Stimulated activated CD8-positive, alpha-beta memory T cell treated with anti-CD3 and anti-CD28 coated beads, Interleukin-12 subunit alpha, Interleukin-12 subunit beta, amount 100 ng/mL, for 24 hours (primary cell): ENCODE data around the gene SMIM5.
"Not testable (repeated sequence)": the region's sequence is repeated elsewhere in the genome, so short reads cannot be mapped to it uniquely, and the experiment has no call there.

ENCODE experiments used
- DNase-seq: peaks from one replicate; pipeline ENCODE4 v3.0.0-alpha.2; 2020; ENCODE audit errors: extremely low read depth

SMIM5 gene, protein sequence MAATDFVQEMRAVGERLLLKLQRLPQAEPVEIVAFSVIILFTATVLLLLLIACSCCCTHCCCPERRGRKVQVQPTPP

DNA sequence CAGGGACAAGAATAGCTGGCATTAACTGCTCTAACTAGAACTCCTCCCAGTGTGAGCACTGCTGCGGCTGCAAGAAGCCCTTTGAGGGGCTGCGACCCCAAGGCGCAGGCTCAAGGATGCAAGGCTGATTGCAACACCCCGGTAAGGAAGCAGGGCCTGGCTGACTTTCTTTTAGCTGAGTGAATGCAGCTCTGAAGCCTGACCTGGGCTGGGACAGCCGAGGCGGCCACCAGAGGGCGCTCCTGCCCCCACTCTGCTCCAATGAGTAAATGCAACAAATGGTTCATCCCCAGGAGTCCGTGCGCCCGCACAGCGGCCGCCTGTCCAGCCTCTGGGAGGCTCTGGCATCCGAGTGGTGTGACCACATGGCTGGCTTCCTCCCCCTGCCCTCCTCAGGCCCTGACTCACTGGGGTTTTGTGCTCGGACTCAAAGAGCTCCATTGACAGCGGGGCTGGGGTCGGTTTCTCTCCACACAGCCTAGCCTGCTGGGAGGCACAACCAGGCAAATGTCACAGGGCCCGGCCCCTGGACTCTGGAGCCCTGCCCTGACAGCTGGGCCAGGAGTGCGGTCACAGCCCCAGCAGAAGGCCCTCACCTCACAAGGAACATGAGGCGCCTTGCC is at the start of gene SMIM5:
Gene SMIM5, plus strand, starts transcription at position 572 of the 623 bp plus-strand sequence. CDS start 6,768 bp downstream, outside the sequence.
- DNase-seq = peak; percentile 57

- DNase-seq = no peak
Observed at GRCh38 chr17:75584849-75585175, 48.4 kb upstream of the SMIM5 start.

- DNase-seq = no peak
Observed at GRCh38 chr17:75587675-75588595, 45.3 kb upstream of the SMIM5 start, which contains the start of gene MYO15B. Gene MYO15B, plus strand, starts transcription at chr17:75587800. Its CDS starts 258 bp downstream, at chr17:75588058.

GRCh38 chr17:75588596-75589011 is 44.6 kb upstream of the SMIM5 start:
- DNase-seq = no peak

GRCh38 chr17:75589012-75589918 is 44.0 kb upstream of the SMIM5 start:
- DNase-seq = peak; percentile 97

DNA sequence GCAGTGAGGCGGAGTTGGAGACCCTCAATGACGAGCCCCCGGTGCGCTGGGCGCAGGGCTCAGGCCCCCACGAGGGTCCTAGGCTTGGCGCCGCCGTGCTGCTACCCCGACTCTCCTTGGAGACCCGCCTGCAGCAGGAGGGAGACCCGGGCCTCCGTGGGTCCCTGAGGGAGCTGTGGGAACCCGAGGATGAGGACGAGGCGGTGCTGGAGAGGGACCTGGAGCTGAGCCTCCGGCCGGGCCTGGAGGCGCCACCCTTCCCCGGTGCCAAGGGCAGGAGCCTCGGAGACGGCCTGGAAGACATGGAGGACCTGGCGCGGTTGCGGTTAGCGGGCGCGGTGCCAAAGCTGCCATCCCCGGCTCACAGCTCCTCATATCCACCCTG is 43.3 kb upstream of the SMIM5 start:
- DNase-seq = no peak

DNA sequence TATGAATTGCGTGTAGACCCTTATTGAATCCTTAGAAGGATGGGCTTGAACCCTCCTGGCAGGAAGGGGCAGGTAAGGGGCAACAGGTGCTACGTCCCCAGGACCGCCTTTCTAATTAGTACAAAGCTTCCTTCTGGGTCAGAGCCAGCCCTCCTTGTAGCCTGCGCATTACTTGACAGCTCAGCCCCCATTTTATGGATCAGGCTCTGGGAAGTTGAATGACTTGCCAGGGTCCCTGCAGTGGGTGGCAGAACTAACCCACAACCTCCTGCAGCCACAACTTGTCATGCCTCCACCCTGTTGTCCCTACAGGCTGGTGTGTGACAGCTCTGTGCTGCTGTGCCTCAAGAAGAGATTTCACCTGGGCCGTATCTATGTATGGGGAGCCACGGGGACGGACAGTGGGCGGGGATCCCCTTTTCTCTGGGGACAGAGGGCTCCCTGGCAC is 42.9 kb upstream of the SMIM5 start:
- no peak for DNase-seq

DNA sequence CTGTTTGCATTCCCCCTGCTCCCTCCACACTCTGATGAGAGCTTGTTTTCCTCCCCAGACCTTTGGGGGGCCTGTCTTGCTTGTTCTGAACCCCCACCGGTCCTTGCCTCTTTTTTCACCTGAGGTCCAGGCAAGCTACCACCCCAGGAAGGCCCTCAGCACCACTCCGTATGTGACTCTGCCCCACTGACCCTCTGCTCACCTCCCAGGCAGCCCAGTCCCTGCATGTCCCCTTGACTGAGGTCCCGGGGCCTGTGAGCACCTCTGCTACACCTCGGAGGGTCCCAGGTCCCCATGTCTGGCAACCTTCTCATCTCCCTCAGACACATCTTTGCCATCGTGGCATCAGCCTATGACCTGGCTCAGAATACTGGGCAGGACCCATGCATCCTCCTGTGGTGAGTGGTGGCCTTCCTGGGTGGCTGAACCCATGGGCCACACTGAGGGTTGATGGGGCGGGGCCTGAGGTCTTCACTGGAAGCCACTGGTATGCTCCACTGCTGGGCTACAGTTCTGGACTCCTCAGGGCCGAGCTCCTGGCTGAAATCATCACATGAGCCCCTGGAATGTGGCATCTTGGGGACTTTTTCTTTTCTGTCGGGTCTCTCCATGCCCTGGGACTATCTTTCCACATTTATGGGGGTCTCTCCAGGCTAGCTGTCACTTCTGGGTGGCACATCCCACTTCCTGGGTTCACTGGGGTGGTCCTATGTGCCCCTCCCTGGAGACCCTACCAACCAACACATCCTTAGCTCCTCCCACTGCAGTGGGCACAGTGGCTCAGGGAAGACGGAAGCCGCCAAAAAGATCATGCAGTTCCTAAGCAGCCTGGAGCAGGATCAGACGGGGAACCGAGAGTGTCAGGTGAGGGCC is 42.1 kb upstream of the SMIM5 start:
- DNase-seq = no peak

DNA sequence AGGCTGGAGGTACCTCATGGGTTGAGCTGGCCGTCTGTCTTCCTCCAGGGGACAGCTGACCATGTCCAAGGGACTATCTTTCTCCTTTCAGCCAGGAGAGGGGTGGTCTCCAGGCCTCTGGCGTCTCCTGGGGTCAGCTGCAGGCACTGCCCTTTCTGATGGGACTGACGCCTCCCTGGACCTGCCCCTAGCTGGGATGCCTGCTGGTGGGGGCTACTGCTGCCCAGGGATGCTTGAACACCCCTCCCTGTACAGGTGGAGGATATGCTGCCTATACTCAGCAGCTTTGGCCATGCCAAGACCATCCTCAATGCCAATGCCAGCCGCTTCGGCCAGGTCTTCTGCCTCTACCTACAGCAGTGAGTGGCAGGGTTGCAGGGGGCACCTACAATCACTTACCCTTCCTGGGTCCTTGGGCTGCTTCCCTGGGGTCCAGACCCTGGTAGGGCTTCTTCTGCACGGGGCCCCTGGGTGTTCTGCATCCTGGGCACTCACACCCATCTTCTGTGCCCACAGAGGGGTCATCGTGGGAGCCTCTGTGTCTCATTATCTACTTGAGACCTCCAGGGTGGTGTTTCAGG is 41.4 kb upstream of the SMIM5 start:
- DNase-seq = no peak

DNA sequence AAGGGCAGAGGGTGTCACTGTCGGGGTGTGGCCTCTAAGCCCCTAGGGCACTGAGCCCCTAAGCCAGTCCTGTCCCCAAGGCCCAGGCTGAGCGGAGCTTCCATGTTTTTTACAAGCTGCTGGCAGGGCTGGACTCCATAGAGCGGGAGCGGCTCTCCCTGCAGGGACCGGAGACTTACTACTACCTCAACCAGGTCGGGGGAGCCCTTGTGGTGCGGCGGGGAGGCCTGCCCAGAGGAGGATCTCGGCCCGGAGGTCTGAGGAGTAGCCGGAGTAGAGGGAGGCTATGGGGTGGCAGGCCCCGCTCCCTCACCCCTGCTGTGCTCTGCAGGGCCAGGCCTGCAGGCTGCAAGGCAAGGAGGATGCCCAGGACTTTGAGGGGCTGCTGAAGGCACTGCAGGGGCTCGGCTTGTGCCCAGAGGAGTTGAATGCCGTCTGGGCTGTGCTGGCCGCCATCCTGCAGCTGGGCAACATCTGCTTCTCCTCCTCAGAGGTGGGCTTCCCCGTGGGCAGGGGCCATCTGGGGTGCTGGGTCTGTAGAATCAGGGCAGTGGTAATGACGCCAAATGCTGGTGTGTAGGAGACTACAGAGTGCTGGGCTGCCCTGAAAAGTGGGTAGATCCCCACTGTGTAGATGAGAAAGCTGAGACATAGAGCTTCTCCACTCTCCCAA is 40.8 kb upstream of the SMIM5 start:
- DNase-seq = no peak

- DNase-seq = not testable (repeated sequence)
Observed at GRCh38 chr17:75593430-75593829, 39.8 kb upstream of the SMIM5 start.

- no peak for DNase-seq
Observed at GRCh38 chr17:75594499-75595283, 38.5 kb upstream of the SMIM5 start.

- DNase-seq = no peak
Observed at GRCh38 chr17:75595284-75595919, 37.8 kb upstream of the SMIM5 start.

GRCh38 chr17:75595920-75596313 is 37.3 kb upstream of the SMIM5 start:
- DNase-seq = no peak

GRCh38 chr17:75596320-75597087 is 36.7 kb upstream of the SMIM5 start:
- no peak for DNase-seq

- DNase-seq = no peak
Observed at GRCh38 chr17:75601057-75601987, 31.9 kb upstream of the SMIM5 start.

DNA sequence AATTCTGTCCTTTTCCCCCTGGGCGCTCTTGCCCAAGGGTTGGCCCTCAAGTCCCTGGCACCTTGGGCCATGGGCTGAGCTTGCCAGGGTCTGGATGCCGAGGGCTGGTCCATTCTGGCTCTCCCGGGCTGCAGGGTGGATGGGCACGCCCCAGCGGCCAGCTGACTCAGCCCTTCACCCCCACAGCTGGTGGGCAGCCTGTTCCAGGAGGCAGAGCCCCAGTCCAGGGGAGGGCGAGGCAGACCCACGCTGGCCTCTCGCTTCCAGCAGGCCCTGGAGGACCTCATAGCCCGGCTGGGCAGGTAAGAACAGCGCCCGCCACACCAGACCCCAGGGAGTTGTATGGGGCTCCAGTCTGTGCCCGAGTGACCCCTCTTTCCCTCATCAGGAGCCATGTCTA is 30.6 kb upstream of the SMIM5 start:
- no peak for DNase-seq
